ENCODE measurements around the gene PLEKHG2.
A peak's percentile ranks its signal among the peaks of the same experiment; 100 is the strongest.

PLEKHG2 gene

DNA sequence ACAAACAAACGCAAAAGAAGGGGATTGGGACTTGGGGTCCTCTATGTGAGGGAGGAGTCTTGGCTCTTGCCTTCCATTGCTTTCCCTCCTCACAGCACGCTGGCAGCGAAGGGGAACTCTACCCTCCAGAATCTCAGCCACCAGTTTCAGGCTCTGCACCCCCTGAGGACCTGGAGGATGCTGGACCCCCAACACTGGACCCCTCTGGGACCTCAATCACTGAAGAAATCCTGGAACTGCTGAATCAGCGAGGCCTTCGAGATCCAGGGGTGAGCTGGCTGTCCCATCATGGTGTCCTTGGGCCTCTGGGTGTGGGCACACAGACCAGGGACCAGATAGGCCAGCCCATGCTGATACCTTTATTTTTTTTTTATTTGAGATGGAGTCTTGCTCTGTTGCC, 9.6 kb downstream of the PLEKHG2 start:
- DNase-seq, result no peak

GRCh38 chr19:39423258-39424086, 11.0 kb downstream of the PLEKHG2 start:
- DNase-seq, result no peak

GRCh38 chr19:39424934-39425333, 12.5 kb downstream of the PLEKHG2 start:
- no peak for DNase-seq

DNA sequence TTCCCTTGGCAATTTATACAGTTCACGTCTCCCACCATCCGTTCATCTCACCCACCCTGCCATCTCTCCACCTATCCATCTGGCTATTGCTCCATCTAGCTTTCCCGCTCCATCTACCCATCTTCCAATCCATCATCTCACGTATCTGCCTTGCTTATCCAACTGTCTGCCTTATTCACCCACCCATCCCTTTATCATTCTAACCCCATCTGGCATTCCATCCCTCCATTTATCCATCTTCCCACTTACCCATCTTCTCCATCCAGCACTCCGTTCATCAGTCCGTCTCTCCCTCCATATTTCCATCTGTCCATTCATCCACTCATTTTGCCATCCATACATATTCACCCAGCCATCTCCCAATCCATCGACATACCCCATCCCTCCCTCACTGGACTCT, 13.3 kb downstream of the PLEKHG2 start:
- no peak for DNase-seq

- DNase-seq, result no peak
Measured at GRCh38 chr19:39426170-39426569, 13.7 kb downstream of the PLEKHG2 start.

GRCh38 chr19:39427707-39428106, 15.2 kb downstream of the PLEKHG2 start:
- no peak for DNase-seq

- peak; percentile 93 for DNase-seq
Measured at GRCh38 chr19:39428283-39429112, 16.0 kb downstream of the PLEKHG2 start.

- peak; percentile 35 for DNase-seq
Measured at GRCh38 chr19:39430675-39431593, 18.5 kb downstream of the PLEKHG2 start.

DNA sequence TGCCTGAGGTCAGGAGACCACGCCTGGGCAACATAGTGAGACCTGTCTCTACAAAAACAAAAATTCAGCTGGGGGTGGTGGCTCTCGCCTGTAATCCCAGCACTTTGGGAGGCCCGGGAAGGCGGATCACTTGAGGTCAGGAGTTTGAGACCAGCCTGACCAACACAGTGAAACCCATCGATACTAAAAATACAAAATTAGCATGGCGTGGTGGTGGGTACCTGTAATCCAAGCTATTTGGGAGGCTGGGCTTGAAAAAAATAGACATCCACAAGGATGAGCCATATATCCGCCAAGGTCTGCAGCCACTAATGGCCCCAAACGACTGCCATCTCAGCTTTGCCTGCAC, 20.2 kb downstream of the PLEKHG2 start:
- DNase-seq, result no peak

- DNase-seq, result no peak
Measured at GRCh38 chr19:39433480-39434079, 21.1 kb downstream of the PLEKHG2 start.

- DNase-seq, result no peak
Measured at GRCh38 chr19:39434123-39435076, 21.9 kb downstream of the PLEKHG2 start.

- peak; percentile 98 for DNase-seq
Measured at GRCh38 chr19:39435499-39436349, 23.3 kb downstream of the PLEKHG2 start, which contains the start of gene RPS16. Gene RPS16, minus strand, starts transcription at chr19:39435949. Its CDS starts 54 bp downstream, at chr19:39435895.

GRCh38 chr19:39436350-39436716, 23.9 kb downstream of the PLEKHG2 start:
- DNase-seq, result no peak

- DNase-seq, result peak; percentile 35
Measured at GRCh38 chr19:39438270-39438934, 25.9 kb downstream of the PLEKHG2 start.

DNA sequence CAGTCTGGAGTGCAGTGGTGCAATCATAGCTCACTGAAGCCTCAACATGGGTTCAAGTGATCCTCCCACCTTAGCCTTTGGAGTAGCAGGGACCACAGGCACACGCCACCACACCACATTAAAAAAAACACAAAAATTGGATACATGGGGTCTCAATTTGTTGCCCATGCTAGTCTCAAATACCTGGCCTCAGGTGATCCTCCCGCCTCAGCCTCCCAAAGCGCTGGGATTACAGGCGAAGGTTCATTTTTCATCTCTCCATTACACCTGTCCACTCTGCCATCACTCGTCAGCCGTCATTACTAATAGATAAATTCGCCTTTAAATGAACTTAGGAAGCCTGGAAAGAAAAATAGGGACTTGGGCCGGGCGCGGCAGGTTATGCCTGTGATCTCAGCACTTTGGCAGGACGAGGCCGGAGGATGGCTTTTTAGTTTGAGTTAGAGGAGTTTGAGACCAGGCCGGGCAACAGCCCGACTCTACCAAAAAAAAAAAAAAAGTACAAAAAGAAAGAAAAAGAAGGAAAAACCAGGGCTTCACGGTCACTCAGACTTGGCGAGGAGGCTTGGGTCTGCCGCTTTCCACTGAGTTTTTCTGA, 32.2 kb downstream of the PLEKHG2 start:
- no peak for DNase-seq

- peak; percentile 96 for DNase-seq
Measured at GRCh38 chr19:39445196-39446111, 33.0 kb downstream of the PLEKHG2 start, which contains the start of gene SUPT5H. Gene SUPT5H, plus strand, starts transcription at chr19:39445582. Its CDS starts 309 bp downstream, at chr19:39445891.

DNA sequence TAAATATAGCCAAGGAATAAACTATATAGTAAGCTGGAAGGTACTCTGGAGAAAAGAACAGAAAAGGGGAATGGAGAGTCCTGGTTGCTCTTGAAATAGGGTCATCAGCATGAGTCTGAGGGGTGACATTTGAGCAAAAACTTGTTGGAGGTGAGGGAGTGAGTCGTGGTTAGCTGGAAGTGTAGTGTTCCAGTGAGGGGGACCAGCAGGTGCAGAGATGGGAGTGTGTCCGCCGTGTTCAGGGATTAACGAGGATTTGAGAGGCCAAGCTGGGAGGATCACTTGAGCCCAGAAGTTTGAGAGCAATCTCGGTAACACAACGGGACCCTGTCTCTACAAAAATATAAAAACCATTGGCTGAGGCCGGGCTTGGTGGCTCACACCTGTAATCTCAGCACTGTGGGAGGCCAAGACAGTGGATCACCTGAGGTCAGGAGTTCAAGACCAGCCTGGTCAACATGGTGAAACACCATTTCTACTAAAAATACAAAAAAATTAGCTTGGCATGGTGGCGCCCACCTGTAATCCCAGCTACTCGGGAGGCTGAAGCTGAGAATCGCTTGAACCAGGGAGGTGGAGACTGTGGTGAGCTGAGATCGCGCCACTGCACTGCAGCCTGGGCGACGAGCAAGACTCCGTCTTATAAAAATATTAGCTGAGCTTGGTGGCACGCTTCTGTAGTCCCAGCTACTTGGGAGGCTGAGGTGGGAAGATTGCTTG, 34.1 kb downstream of the PLEKHG2 start:
- no peak for DNase-seq
